SK-N-SH (cell line): ENCODE results near the gene MAN2C1. TPM values are rescaled to one million over a fixed set of nuclear protein-coding genes. Genes with fewer than 3 reads are reported as not detected.

ENCODE experiments used
- CTCF ChIA-PET: fragments of 300-600, 350-600 bp; formaldehyde crosslinking; extraction: SDS; loops from one replicate; lab custom pipeline; 2021; lab: Yijun Ruan, JAX
- POLR2A ChIA-PET: fragments of 350-600 bp; sonication (Branson Sonifier 250); formaldehyde crosslinking; extraction: SDS; loops from one replicate; lab custom pipeline; 2020; ENCODE audit warnings: antibody characterized with exemption, inconsistent platforms; lab: Yijun Ruan, JAX
- DNase-seq: peaks from one replicate; pipeline ENCODE4 v3.0.0; 2012
- H2AFZ ChIP-seq: fragments of 200-600 bp; sonication (generic); 2 replicates; pipeline ENCODE4 v1.8.1; 2016; ENCODE audit warnings: antibody characterized with exemption, mild to moderate bottlenecking, low read depth
- H3F3A ChIP-seq: fragments of 200-600 bp; sonication (generic); replicated peaks from 2 replicates; pipeline ENCODE3; 2016; ENCODE audit warnings: antibody characterized with exemption, mild to moderate bottlenecking; ENCODE audit not compliant: insufficient read depth
- H3K27ac ChIP-seq, 2 experiments: fragments of 200-500 bp in 1 of 2; fragments of 200-600 bp in 1 of 2; sonication (Bioruptor generic) in 1 of 2; sonication (generic), shearing (Covaris generic) in 1 of 2; 2 replicates each; pipeline versions ENCODE4 v1.5.1 to v1.6.1; 2014 to 2016; ENCODE audit warnings: low read depth in 2 of 2, inconsistent platforms in 1 of 2, low read length in 1 of 2, mild to moderate bottlenecking in 1 of 2, mixed read lengths in 1 of 2
- H3K27me3 ChIP-seq: fragments of 200-600 bp; sonication (generic), shearing (Covaris generic); 2 replicates; pipeline ENCODE4 v1.6.1; 2016; ENCODE audit warnings: mixed run types; ENCODE audit not compliant: insufficient read depth
- H3K36me3 ChIP-seq, 2 experiments: fragments of 200-500 bp in 1 of 2; fragments of 200-600 bp in 1 of 2; sonication (Bioruptor generic) in 1 of 2; sonication (generic) in 1 of 2; replicated peaks in 1 of 2; 2 replicates each; pipeline versions ENCODE3 to v1.5.1; 2014 to 2016; ENCODE audit warnings: low read length in 1 of 2, mild to moderate bottlenecking in 1 of 2; ENCODE audit not compliant: insufficient read depth in 2 of 2, control insufficient read depth in 1 of 2
- H3K4me1 ChIP-seq, 2 experiments: fragments of 200-500 bp in 1 of 2; fragments of 200-600 bp in 1 of 2; sonication (Bioruptor generic) in 1 of 2; sonication (generic), shearing (Covaris generic) in 1 of 2; 2 replicates each; pipeline versions ENCODE4 v1.5.1 to v1.6.1; 2014 to 2016; ENCODE audit warnings: low read depth in 1 of 2, low read length in 1 of 2, mixed run types in 1 of 2; ENCODE audit not compliant: insufficient read depth in 2 of 2, control insufficient read depth in 1 of 2
- H3K4me2 ChIP-seq: fragments of 200-600 bp; sonication (generic), shearing (Covaris generic); 2 replicates; pipeline ENCODE4 v1.6.1; 2017; ENCODE audit warnings: mixed run types
- H3K4me3 ChIP-seq, 2 experiments: fragments of 200-500 bp in 1 of 2; fragments of 200-600 bp in 1 of 2; sonication (Bioruptor generic) in 1 of 2; sonication (generic), shearing (Covaris generic) in 1 of 2; 2 replicates each; pipeline versions ENCODE4 v1.5.1 to v1.8.1; 2014 to 2016; ENCODE audit warnings: low read depth in 2 of 2, inconsistent platforms in 1 of 2, low read length in 1 of 2, mild to moderate bottlenecking in 1 of 2, mixed read lengths in 1 of 2, moderate library complexity in 1 of 2
- H3K79me2 ChIP-seq: fragments of 200-600 bp; sonication (generic); 2 replicates; pipeline ENCODE4 v1.8.1; 2017; ENCODE audit warnings: mild to moderate bottlenecking; ENCODE audit not compliant: insufficient read depth
- H3K9ac ChIP-seq: fragments of 200-600 bp; sonication (generic); 2 replicates; pipeline ENCODE4 v1.6.1; 2017; ENCODE audit warnings: mixed run types
- H3K9me2 ChIP-seq: fragments of 200-600 bp; sonication (generic); 2 replicates; pipeline ENCODE4 v1.6.1; 2017; ENCODE audit warnings: mixed run types
- H3K9me3 ChIP-seq: fragments of 200-600 bp; sonication (generic); 2 replicates; pipeline ENCODE4 v1.6.1; 2017; ENCODE audit warnings: mixed run types, mild to moderate bottlenecking, moderate library complexity
- H4K20me1 ChIP-seq: fragments of 200-600 bp; sonication (generic); 2 replicates; pipeline ENCODE4 v1.6.1; 2017; ENCODE audit warnings: mild to moderate bottlenecking, mixed run types; ENCODE audit not compliant: insufficient read depth
- CHD2 ChIP-seq: fragments of 150-350 bp; IDR thresholded peaks from 2 replicates; pipeline ENCODE4 v1.6.1; 2018; ENCODE audit warnings: low read length; ENCODE audit not compliant: partially characterized antibody
- EP300 ChIP-seq, 2 experiments: IDR thresholded peaks; 2 replicates each; pipeline versions ENCODE4 v1.4.0 to v1.6.1; 2012; ENCODE audit warnings: borderline replicate concordance in 1 of 2, low read depth in 1 of 2, low read length in 1 of 2
- EZH2phosphoT487 ChIP-seq: fragments of 200-600 bp; sonication (generic); IDR thresholded peaks from 2 replicates; pipeline ENCODE4 v1.6.1; 2017; ENCODE audit warnings: low read depth, mixed run types, mild to moderate bottlenecking, antibody characterized with exemption, moderate library complexity, borderline replicate concordance
- GABPA ChIP-seq: IDR thresholded peaks from 2 replicates; pipeline ENCODE4 v1.4.0; 2012; ENCODE audit warnings: low read depth, mild to moderate bottlenecking
- IRF3 ChIP-seq: fragments of 150-350 bp; IDR thresholded peaks from 2 replicates; pipeline ENCODE4 v1.6.1; 2016; ENCODE audit warnings: mild to moderate bottlenecking, low read depth, low read length
- MAX ChIP-seq: IDR thresholded peaks from 2 replicates; pipeline ENCODE4 v1.4.0; 2012; ENCODE audit warnings: low read depth
- PBX3 ChIP-seq: IDR thresholded peaks from 2 replicates; pipeline ENCODE4; 2012
- RCOR1 ChIP-seq: fragments of 150-350 bp; IDR thresholded peaks from 2 replicates; pipeline ENCODE4 v1.6.1; 2017; ENCODE audit warnings: antibody characterized with exemption, low read length
- REST ChIP-seq: IDR thresholded peaks from 2 replicates; pipeline ENCODE4 v1.6.1; 2012; ENCODE audit warnings: mild to moderate bottlenecking, low read depth, low read length, moderate library complexity
- RFX5 ChIP-seq: IDR thresholded peaks from 2 replicates; pipeline ENCODE4 v1.6.1; 2012; ENCODE audit warnings: mild to moderate bottlenecking, improper control_type of control experiment, low read length
- RXRA ChIP-seq: IDR thresholded peaks from 2 replicates; pipeline ENCODE4 v1.4.0; 2012; ENCODE audit warnings: low read depth, mild to moderate bottlenecking, borderline replicate concordance
- USF1 ChIP-seq: IDR thresholded peaks from 2 replicates; pipeline ENCODE4 v1.4.0; 2012; ENCODE audit warnings: low read depth, borderline replicate concordance
- USF2 ChIP-seq: fragments of 150-350 bp; IDR thresholded peaks from 2 replicates; pipeline ENCODE4 v1.6.1; 2017; ENCODE audit warnings: antibody characterized with exemption, low read length, low read depth, borderline replicate concordance
- YY1 ChIP-seq: IDR thresholded peaks from 2 replicates; pipeline ENCODE4 v1.4.0; 2012; ENCODE audit warnings: low read depth, mild to moderate bottlenecking
- WGBS: methylation state at CpG from one replicate; pipeline ENCODE4 v1.1.6; 2017; ENCODE audit warnings: low lambda C conversion rate; 5-methylcytosine and 5-hydroxymethylcytosine counted together
- polyA plus RNA-seq, 3 experiments: library from polyadenylated mRNA; depleted of rRNA; stranded (reverse); fragments of >200 nt; gene quantifications; 2 replicates each; pipeline ENCODE4 v1.2.3, GENCODE V29; 2012

Gene MAN2C1
- polyA plus RNA-seq, 1 of the 3 experiments (the other 2 are of a cell fraction): 132 TPM

- no peaks in the 10 kb centered on the region for H3K9me3 ChIP-seq
- no peaks in the 10 kb centered on the region for H3K27me3 ChIP-seq
- peaks cover 17% of the 10 kb centered on the region for H3F3A ChIP-seq
- H3K27ac ChIP-seq: peak overlapping the region in 1 of 2 experiments; percentile 73; a peak in 1 of 4 replicates
- ChIA-PET POLR2A (interaction anchor here (1.6 to 1.8 kb wide), 2 partner anchors 12 to 21 kb away, joined by 7 to 11 read pairs; partner anchors contain the start of genes COMMD4 and MAN2C1), CTCF (interaction anchor here (0.7 to 3.3 kb wide), 2 partner anchors 13 to 20 kb away, joined by 3 to 18 read pairs; partner anchors contain the start of gene MAN2C1)
- no peaks in the 10 kb centered on the region for H3K79me2 ChIP-seq
- no peaks in the 10 kb centered on the region for H4K20me1 ChIP-seq
- H3K9ac ChIP-seq: peak overlapping the region; percentile 74
- peak overlapping the region; percentile 84; the same call in 1 of the 2 replicates for H2AFZ ChIP-seq
- H3K4me3 ChIP-seq: peak overlapping the region; percentile 70 to 77
- H3K9me2 ChIP-seq: no peaks in the 10 kb centered on the region
- H3K4me1 ChIP-seq: peaks cover 0 to 11% of the 10 kb centered on the region in 2 experiments; a peak in 1 of 4 replicates
- WGBS: 16% methylated on average over 34 of the region's 65 CpGs
- no peaks in the 10 kb centered on the region for H3K36me3 ChIP-seq
- peak; percentile 87 for DNase-seq
- TF ChIP-seq MAX: peak; percentile 16; the same call in 1 of the 2 replicates
- peak; percentile 11; the same call in 1 of the 2 replicates for TF ChIP-seq GABPA
- TF ChIP-seq RFX5: no peak
- TF ChIP-seq USF1: no peak
- 0 out of 2 replicates have a peak, but pooled peaks have one; percentile 3 for TF ChIP-seq PBX3
- TF ChIP-seq EP300 (IDR thresholded peaks at IDR 0.05; ENCODE audit: borderline replicate concordance in 1 of 2, low read depth in 1 of 2, low read length in 1 of 2): no peak
- TF ChIP-seq EZH2phosphoT487: no peak
- peak; percentile 51 for TF ChIP-seq CHD2
- TF ChIP-seq, all 33 proteins: peak for 4
- H3K4me2 ChIP-seq: peak overlapping the region; percentile 98
Measured at GRCh38 chr15:75347222-75348033, 21.0 kb downstream of the MAN2C1 start.

GRCh38 chr15:75346796-75347221 lies 21.6 kb downstream of the MAN2C1 start, which contains the start of gene NEIL1:
Gene NEIL1 (plus strand): TSS chr15:75347039. CDS start chr15:75348906, 1,867 bp downstream.
- Histone ChIP-seq H3K9ac (peak within 1 kb of the TSS; percentile 74), H3K9me2 (no peaks in the 10 kb centered on the region), H3K9me3 (no peaks in the 10 kb centered on the region), H3K4me1 (peaks cover 0 to 11% of the 10 kb centered on the region in 2 experiments; a peak in 1 of 4 replicates), H2AFZ (peak within 1 kb of the TSS; percentile 84; the same call in 1 of the 2 replicates), H3K27me3 (no peaks in the 10 kb centered on the region), H3F3A (peaks cover 17% of the 10 kb centered on the region), H4K20me1 (no peaks in the 10 kb centered on the region), H3K4me2 (peak within 1 kb of the TSS; percentile 98), H3K27ac (peak within 1 kb of the TSS in 1 of 2 experiments; percentile 73; a peak in 1 of 4 replicates), H3K4me3 (peak within 1 kb of the TSS; percentile 70 to 77), H3K36me3 (no peaks in the 10 kb centered on the region), H3K79me2 (no peaks in the 10 kb centered on the region)
- ChIA-PET CTCF (interaction anchor here (0.7 to 3.3 kb wide), 2 partner anchors 12 to 21 kb away, joined by 3 to 18 read pairs; partner anchors contain the start of gene MAN2C1), POLR2A (interaction anchor here (1.6 kb wide), 1 partner anchor 11 kb away, joined by 7 read pairs; the partner anchor contains the start of gene COMMD4)
- DNase-seq: no peak
- WGBS: 83% methylated on average over 20 of the region's 20 CpGs
- TF ChIP-seq GABPA (no peak), REST (no peak), YY1 (no peak), RXRA (no peak), IRF3 (no peak), USF2 (no peak), RCOR1 (no peak)
